DMS153 (cell line): ENCODE data around the gene SWSAP1.

Source experiments
- DNase-seq: peaks from one replicate; lab custom pipeline; 2025; lab: John Stamatoyannopoulos, UW

The SWSAP1 gene

GRCh38 chr19:11410682-11411081 lies 36.2 kb downstream of the SWSAP1 start:
- DNase-seq: no peak

DNA sequence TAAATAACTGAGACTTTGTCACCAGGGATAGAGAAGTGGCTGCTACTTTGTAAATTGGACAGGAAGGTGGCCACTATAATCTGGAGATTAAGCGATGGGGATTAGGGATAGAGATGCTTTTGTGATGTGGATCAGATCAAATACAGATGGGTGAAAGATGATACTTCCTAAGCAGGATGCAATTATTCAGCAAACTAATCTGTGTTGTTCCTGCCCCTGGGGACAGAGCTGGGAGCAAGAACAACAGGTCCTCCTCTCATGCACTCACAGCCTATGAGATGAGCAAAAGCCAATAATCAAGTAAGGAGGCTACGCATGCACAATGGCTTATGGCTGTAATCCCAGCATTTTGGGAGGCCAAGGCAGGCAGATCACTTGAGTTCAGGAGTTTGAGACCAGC lies 40.1 kb downstream of the SWSAP1 start:
- DNase-seq: no peak

DNA sequence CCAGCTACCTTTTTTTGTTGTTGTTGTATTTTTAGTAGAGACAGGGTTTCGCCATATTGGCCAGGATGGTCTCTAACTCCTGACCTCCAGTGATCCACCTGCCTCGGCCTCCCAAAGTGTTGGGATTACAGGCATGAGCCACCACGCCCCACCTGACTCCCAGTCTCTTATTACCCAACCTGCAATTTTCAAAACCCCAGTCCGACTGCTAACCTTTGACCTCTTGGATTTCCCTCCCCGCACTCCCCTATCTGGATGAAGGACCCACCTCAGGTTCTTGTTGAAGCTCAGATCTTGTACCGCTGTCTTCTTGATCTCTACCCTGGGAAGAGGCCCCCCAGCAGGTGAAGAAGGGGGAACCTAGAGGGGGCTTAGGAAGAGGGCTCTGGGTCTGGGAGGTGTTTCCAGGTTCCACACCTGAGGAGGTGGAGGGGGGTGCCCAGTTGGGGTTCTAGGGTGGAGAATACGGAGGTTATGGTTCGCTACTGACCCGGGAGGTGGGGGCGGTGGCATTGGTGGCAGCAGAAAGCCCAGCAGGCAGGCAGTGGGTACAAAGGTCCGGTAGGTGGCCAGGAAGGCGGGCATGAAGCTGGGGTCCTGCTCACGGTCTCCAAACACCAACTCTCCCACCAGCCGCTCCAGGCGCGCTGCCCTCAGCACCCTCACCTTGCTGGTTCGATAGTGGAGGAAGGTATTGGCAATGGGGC lies 42.0 kb downstream of the SWSAP1 start:
- DNase-seq: no peak

GRCh38 chr19:11418094-11418548 lies 43.7 kb downstream of the SWSAP1 start:
- no peak for DNase-seq

DNA sequence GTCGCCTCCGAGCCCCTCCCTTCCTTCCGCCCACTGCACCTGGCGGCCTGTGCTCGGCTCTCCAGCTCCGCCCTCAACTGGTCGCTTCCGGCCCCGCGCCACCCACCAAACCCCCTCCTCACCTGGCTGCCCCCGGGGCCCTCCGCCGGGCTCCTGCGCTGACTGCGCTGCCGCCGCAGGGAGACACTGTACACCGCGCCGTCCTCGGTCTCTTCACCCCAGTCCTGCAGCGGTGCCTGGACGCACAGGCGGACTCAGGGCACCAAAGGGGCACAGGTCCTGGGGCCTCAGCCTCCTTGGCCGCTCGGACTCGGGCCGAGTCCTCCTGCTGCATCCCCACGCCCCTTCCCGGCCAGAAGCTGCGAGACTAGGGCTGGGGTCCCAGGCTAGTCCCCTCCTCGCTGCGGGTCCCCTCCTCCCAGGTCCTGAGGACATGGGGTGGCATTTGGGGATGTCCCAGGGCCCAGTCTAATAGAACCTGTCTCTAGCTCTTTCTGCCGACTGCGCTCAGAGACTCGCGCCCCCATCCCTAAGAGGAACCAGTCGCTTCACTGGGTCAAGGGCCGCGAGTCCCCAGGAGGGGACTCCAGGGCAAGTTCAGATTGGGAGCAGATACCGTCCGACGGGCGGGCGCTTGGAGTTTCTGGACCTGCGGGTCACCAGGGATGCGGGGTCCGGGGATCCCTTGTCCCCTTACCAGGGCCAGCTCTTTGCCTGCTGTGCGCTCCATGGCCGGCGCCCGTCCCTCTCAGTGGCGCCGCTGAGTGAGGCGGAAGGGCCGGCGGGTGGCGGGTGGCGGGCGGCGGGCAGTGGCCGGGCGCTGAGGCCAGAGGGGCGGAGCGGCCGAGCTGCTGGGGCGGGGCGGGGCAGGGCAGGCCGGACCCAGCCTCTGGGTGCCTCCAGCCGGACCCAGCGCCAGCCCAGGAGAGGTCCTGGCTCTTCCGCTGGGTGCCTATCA lies 44.4 kb downstream of the SWSAP1 start, which contains the start of gene RGL3:
TSS of gene RGL3 (minus strand) at position 766 of the 958 bp plus-strand sequence. CDS start at position 730, 36 bp downstream.
- DNase-seq: peak; percentile 70

GRCh38 chr19:11420429-11421370 lies 46.2 kb downstream of the SWSAP1 start:
- peak; percentile 20 for DNase-seq

DNA sequence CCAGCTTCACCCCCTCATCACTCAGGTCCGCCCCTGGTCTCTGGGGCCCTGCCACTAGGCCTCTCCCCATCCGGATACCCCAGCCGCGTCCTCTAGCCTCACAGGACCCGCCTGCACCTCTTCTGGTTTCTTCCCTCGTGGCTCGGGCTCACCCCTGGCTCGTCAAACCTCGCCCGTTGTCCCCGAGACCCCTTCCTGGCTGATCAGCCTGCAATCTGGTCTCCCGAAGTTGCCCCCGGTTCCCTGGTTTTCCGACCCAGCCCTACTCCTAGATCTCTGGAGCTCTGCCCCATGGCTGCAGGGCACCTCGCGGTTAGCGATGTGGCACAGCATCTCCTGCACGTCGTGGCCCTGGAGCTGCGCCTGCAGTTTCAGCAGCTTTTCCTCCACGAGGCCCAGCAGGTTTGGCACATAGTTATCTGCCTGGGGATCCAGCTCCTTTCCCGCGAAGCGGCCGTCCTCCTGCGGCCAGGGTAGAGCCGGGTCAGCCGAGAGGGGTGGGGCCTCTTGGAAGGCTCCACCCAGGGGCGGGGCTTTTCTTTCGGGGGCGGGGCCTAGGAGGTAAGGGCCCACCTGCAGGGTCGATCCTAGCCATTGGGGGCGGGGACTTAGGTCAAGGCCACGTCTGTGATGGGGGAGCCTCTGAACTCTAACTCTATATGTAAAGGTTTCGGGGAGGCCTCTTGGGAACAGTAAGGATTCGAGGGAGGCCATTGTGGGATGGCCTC lies 47.1 kb downstream of the SWSAP1 start:
- peak; percentile 36 for DNase-seq

DNA sequence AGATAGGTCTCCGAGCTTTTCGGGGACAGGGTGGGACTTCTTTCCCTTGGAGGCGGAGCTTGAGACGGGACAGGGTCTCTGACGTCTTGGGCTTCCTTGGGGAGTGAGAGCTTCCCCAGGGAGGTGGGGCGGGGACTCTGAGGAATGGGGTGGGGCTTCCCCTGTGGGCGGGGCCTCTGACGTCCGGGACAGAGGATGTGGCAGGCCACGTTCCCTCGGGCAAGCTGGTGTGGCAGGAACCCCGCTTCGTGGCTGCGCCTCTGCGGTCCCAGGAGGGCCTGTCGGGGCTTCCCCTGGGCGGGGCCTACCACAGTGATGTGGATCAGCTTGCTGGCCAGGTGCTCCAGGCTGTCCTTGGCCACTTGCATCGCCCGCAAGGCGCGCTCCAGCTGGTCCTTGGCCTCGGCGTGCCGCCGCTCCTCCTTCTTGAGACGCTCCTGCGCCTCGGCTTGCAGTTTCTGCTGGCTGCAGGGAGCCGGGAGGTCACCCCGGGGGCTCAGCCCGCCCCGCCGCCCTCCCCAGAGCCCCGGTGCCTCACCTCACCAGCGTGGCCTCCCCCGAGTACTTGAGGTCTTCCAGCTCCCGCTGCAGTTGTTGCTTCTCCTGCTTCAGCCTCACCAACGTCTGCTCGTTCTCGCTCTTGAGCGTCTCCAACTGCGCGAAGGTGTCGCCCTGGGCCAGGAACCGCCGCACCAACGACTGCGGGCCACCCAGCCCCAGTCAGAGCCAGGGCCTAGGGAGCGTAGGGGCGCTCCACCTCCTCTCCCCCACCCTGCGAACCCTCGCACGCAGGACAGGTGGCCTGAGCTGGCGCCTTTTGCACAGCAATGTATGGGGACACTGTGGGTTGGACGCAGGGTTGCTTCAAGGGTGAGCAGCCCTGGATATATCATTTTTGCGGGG lies 47.9 kb downstream of the SWSAP1 start:
- DNase-seq: peak; percentile 49

DNA sequence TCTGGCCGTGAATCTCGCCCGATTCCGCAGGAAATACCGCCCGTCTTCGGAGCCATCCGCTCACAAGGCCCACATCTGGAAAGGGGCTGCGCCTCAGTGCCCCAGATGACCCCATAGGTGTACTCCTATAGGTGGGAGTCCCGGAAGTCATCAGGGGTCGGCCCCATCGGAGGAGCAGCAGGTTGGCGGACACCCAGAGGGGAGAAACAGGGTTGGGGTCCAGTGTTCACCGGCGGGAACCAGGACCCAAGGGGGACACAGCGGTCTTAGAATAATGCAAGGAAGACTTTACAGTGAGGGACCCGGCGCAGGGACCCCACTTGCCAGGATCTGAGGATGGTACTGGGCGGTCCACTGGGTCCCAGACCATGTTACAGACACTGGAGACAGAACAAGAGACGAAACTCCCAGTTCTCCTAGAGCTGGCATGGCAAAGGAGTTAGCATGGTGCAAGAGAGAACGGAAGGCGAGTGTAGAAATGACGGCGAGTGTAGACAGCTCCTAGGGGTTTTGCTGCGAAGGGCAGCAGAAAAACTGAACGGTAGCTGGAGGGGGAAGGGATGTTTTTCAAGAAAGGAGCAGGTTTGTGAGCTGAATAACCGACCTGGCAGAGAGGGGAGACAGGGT lies 48.8 kb downstream of the SWSAP1 start:
- no peak for DNase-seq

DNA sequence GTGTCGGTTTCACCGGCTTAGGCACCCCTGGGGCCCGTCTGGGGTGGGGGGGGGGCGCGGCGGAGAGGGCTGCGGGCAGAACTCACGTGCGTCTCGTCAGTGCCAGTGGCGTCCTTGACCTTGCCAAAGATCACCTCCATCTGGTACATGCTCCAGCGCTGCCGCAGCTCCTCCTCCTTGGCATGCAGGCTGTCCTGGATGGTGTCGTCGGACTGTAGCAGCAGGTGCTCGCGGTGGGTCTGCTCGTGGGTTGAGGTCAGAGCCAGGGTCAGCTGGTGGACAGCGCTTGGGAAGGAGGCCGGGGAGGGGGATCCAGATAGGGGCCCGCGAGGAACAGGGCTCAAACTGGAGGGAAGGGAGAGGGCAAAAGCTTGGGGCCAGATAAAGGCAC lies 49.3 kb downstream of the SWSAP1 start:
- no peak for DNase-seq
